Activated CD8-positive, alpha-beta T cell treated with anti-CD3 and anti-CD28 coated beads for 36 hours (primary cell): ENCODE data around the gene ACADSB. TPM values are rescaled to one million over a fixed set of nuclear protein-coding genes. Genes with fewer than 3 reads are reported as not detected.

Experiments
- ATAC-seq: fragments of 200-7000 bp; cut with Tn5 transposase; one replicate; pipeline ENCODE4 v1.10.0; 2021; ENCODE audit warnings: mild to moderate bottlenecking, moderate library complexity
- CTCF ChIA-PET: fragments of 350-600 bp; sonication (Branson Sonifier 250); formaldehyde crosslinking; loops from one replicate; lab custom pipeline; 2021; ENCODE audit warnings: antibody characterized with exemption; lab: Charles Lee
- POLR2A ChIA-PET: fragments of 350-600 bp; sonication (Branson Sonifier 250); formaldehyde crosslinking; loops from one replicate; lab custom pipeline; 2021; ENCODE audit warnings: antibody characterized with exemption; lab: Charles Lee
- DNase-seq: peaks from one replicate; pipeline ENCODE4 v3.0.0-alpha.2; 2020
- H3K27ac Mint-ChIP-seq: one replicate; pipeline ENCODE4 v1.8.0; 2021; ENCODE audit warnings: mild to moderate bottlenecking, mixed read lengths
- H3K27me3 Mint-ChIP-seq: one replicate; pipeline ENCODE4 v1.8.0; 2021; ENCODE audit warnings: mixed read lengths
- H3K36me3 Mint-ChIP-seq: one replicate; pipeline ENCODE4 v1.8.0; 2021; ENCODE audit warnings: low read depth, mixed read lengths
- H3K4me1 Mint-ChIP-seq: one replicate; pipeline ENCODE4 v1.8.0; 2021; ENCODE audit warnings: low read depth, mixed read lengths
- H3K4me3 Mint-ChIP-seq: one replicate; pipeline ENCODE4 v1.8.0; 2021; ENCODE audit warnings: mild to moderate bottlenecking, moderate library complexity, mixed read lengths
- H3K9me3 Mint-ChIP-seq: one replicate; pipeline ENCODE4 v1.8.0; 2021; ENCODE audit warnings: mixed read lengths
- intact Hi-C: fragments of 100-400 bp; cut with micrococcal nuclease; formaldehyde crosslinking; loops from one replicate; pipeline ENCODE4 v1.10.0; 2022
- total RNA-seq, 2 experiments: library from RNA; stranded (reverse); gene quantifications; one replicate each; pipeline ENCODE4 v1.2.3, GENCODE V29; 2021
- TF ChIP-seq, protein P1 (sequence below): fragments of 200-600 bp; IDR thresholded peaks from one replicate; pipeline ENCODE4 v1.8.0; 2022; ENCODE audit warnings: antibody characterized with exemption, mild to moderate bottlenecking

ACADSB gene
- total RNA-seq, 2 experiments from 2014 or later, result 19.7 to 20.7 TPM

DNA sequence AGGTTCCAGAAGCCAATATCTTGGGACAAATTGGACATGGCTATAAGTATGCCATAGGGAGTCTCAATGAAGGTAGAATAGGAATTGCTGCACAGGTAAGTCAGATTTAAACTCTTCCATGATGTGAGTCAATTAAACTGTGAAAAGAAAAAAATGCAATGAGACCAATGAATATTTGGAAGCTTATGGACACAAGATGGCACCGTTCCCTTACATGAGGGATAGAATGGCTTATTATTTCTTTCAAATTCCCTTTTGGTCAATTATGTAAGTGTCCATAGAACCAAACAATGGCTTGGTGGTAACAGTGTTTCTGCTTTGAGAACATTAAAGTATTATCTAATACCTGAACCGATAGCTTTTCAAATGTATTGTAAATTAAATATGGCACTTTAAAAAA is 35.6 kb downstream of the ACADSB start:
- DNase-seq (no peak), ATAC-seq (no peak)
- Mint-ChIP-seq H3K4me3 (no peak overlapping the region), H3K9me3 (no peaks in the 10 kb centered on the region), H3K36me3 (peaks cover 6% of the 10 kb centered on the region), H3K27ac (no peak overlapping the region), H3K4me1 (peaks cover 4% of the 10 kb centered on the region), H3K27me3 (no peaks in the 10 kb centered on the region)
- intact Hi-C loops, result loop anchor here (5.0 kb wide), 1 partner anchor 513 kb away; no protein-coding TSS in a partner anchor
- TF ChIP-seq, protein P1, sequence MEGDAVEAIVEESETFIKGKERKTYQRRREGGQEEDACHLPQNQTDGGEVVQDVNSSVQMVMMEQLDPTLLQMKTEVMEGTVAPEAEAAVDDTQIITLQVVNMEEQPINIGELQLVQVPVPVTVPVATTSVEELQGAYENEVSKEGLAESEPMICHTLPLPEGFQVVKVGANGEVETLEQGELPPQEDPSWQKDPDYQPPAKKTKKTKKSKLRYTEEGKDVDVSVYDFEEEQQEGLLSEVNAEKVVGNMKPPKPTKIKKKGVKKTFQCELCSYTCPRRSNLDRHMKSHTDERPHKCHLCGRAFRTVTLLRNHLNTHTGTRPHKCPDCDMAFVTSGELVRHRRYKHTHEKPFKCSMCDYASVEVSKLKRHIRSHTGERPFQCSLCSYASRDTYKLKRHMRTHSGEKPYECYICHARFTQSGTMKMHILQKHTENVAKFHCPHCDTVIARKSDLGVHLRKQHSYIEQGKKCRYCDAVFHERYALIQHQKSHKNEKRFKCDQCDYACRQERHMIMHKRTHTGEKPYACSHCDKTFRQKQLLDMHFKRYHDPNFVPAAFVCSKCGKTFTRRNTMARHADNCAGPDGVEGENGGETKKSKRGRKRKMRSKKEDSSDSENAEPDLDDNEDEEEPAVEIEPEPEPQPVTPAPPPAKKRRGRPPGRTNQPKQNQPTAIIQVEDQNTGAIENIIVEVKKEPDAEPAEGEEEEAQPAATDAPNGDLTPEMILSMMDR, result no peak
- ChIA-PET CTCF (interaction anchor here (0.6 to 2.2 kb wide), 7 partner anchors 10 to 530 kb away, joined by 3 to 8 read pairs (median 4); no protein-coding TSS in a partner anchor), POLR2A (no interaction called here)

DNA sequence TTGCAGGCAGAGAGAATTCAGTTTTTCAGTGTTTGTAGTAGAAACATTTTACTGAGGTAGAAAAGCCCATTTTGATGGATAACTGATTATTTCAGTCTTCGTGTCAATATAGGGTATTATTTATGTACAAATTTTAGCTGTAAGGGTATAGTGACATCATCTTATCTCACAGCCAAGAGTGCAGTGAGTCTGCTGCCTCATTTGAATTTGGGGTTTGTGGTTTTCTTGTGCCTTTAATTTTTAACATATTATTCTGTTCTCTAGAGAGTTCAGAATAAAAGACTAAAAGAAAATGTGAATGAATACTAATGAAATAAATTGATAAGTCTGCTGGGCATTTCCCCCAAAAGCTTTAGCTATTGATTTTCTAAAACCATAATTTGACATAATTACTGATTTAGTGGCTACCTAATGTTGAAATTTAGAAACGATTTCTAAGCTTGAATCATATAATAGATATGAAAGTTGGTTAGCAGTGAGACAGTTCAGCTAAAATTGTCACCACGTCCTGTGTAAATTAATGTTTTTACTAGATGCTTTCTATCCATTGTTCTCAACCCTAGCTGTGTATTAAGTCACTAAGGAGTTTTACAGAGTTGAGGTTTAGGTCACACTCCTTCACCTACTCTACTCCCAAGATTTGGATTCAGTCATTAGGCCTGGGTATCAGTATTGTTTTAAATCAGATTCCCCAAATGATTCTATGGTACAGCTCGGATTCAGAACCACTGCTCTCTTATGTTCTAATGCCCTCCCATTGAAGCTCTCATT is 37.3 kb downstream of the ACADSB start:
- intact Hi-C loops, result no loop called here
- Mint-ChIP-seq H3K27ac (no peak overlapping the region), H3K27me3 (no peaks in the 10 kb centered on the region), H3K4me3 (no peak overlapping the region), H3K36me3 (peaks cover 8% of the 10 kb centered on the region), H3K4me1 (peaks cover 4% of the 10 kb centered on the region), H3K9me3 (no peaks in the 10 kb centered on the region)
- TF ChIP-seq, protein P1, result no peak
- DNase-seq (no peak), ATAC-seq (no peak)
- ChIA-PET POLR2A (no interaction called here), CTCF (interaction anchor here (0.9 to 2.2 kb wide), 5 partner anchors 11 to 514 kb away, joined by 3 to 8 read pairs (median 3); no protein-coding TSS in a partner anchor)

DNA sequence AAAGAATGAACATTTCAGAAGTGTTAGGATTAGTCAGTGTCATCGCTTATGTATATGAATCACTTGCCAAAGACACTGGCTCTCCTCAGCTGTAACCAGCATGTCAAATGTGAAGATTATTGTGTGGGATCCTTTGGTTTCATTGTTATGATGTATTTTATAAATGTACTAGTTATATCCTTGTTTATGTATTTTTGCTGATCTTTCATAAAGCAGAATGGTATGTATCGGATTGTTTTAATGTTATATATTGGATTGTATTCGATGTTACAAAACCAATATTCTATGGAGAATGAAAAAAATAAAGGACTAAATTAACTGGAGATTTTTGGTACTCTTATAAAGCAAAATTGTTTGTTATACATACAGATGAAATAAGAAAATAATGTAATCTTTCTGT is 49.2 kb downstream of the ACADSB start:
- Mint-ChIP-seq H3K9me3 (no peaks in the 10 kb centered on the region), H3K27me3 (no peaks in the 10 kb centered on the region), H3K27ac (no peak overlapping the region), H3K36me3 (peaks cover 14% of the 10 kb centered on the region), H3K4me3 (no peak overlapping the region), H3K4me1 (no peaks in the 10 kb centered on the region)
- no peak for ATAC-seq
- intact Hi-C loops, result no loop called here
- DNase-seq, result no peak
- ChIA-PET POLR2A (no interaction called here), CTCF (interaction anchor here (0.6 to 2.0 kb wide), 2 partner anchors 10 to 14 kb away, joined by 3 to 6 read pairs; no protein-coding TSS in a partner anchor)
- TF ChIP-seq, protein P1, result no peak

DNA sequence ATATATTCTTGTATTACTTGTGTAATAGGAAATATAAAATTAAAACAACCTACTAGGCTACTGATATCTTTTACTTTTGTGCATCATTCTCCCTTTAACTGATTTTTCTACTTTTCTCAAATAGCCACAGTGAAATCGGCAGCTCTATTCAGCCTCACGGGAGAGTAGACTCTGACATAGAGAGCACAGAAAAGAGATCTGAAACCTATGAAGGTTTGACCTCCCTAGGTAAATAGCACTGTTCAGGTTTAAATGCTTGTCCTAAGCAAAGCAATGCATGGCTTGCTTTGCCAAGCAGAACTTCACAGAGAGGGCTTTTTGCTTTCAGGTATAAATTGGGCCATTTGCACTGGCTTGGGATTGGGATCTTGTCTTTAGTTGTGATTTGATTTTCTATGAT is 53.1 kb downstream of the ACADSB start:
- H3K27ac Mint-ChIP-seq, result no peak overlapping the region
- no peaks in the 10 kb centered on the region for H3K4me1 Mint-ChIP-seq
- DNase-seq (no peak), ATAC-seq (no peak)
- POLR2A ChIA-PET, result no interaction called here
- no peaks in the 10 kb centered on the region for H3K9me3 Mint-ChIP-seq
- peaks cover 10% of the 10 kb centered on the region for H3K27me3 Mint-ChIP-seq
- intact Hi-C loops, result no loop called here
- TF ChIP-seq, protein P1, result no peak
- CTCF ChIA-PET, result no interaction called here
- no peaks in the 10 kb centered on the region for H3K36me3 Mint-ChIP-seq
- no peak overlapping the region for H3K4me3 Mint-ChIP-seq

DNA sequence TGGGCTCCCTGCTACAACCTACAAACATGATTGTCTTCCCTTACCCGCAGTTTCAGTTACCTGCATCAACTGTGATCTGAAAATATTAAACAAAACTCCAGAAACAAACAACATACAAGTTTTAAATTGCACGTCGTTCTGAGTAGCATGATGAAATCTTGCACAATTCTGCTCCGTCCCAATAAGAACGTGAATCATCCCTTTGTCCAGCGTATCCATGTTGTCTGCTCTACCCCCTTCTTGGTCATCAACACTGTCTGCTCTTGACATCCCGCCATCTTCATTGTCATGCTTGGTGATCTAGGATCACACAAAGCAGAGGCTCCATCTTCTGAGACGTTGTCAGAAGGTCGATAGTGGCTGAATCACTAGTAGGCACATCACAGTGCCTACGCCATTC is 53.9 kb downstream of the ACADSB start:
- Mint-ChIP-seq H3K4me3 (no peak overlapping the region), H3K27me3 (peaks cover 13% of the 10 kb centered on the region), H3K27ac (no peak overlapping the region), H3K36me3 (no peaks in the 10 kb centered on the region), H3K4me1 (no peaks in the 10 kb centered on the region), H3K9me3 (no peaks in the 10 kb centered on the region)
- ChIA-PET POLR2A (no interaction called here), CTCF (no interaction called here)
- TF ChIP-seq, protein P1, result no peak
- ATAC-seq, result no peak
- intact Hi-C loops, result no loop called here
- no peak for DNase-seq
